ENCODE results near the gene AFG1L.

DNA sequence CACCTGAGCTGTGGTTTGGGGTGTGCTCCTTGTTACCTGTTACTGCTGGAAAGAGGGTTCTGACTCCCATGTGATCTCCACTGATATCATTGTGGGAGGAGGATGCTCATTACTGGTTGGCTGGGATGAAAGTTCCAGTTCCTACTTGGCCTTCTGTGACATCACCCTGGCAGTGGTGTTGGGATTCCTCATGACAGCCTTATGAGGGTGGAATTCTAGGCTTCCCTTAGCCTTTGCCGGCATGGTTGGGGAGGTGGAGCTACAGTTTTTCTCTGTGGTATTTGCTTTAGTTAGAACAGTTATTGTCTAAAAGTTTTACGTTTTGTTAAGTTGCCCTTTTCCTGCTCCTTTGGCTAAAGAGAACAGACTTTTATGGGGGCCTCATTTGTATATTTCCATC lies 112.1 kb downstream of the AFG1L start:
- TF ChIP-seq POLR2A (IDR thresholded peaks at IDR 0.05; ENCODE audit: low read depth, low read length) = no peak
- TF ChIP-seq POLR2AphosphoS5 (IDR thresholded peaks at IDR 0.05; ENCODE audit: low read depth, low read length) = no peak
- no peak for TF ChIP-seq POU2F2 (IDR thresholded peaks at IDR 0.05; ENCODE audit: low read depth, low read length)
- no peak for TF ChIP-seq TAF1 (IDR thresholded peaks at IDR 0.05; ENCODE audit: low read depth, low read length)

Data from GM12891 (cell line).